ENCODE measurements around the gene TNC. TPM values are rescaled to one million over a fixed set of nuclear protein-coding genes. Genes with fewer than 3 reads are reported as not detected.

Gene TNC
- total RNA-seq, 1 donor from 2014 or later, result 61.2 TPM

DNA sequence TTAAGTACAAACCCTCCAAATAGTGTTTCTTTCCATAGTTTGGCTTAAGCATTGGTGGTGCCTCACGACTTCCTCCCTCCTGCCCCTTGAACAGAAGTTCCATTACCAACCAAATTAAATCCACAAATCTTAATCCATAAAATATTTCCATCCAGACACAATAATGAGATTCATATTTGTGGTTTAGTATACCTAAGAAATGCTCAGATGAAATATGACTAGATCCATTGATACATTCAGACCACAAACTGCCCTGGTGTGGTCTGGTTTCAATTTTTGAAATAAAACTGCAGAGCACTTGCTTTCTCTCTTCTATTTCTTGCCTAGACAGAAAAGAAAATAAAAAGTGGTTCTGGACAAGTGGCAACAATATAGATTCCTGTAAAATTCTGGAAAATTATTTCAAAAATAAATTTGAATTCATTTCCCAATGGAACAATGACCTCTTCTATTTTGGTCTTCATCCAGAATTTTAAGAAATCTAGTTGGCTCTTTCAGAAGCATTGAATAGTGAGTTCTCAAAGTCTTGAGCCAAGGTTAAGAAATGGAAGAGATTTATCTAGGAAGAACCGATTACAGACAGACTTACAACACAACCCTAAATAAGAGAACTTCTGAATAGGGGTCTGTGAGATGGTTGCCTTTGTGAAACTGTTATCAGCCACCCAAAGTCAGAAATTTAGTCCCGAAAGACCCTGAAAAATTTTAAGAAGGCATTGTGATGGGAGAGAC lies 14.0 kb downstream of the TNC start:
- no peak for DNase-seq (ENCODE audit: low spot score)

DNA sequence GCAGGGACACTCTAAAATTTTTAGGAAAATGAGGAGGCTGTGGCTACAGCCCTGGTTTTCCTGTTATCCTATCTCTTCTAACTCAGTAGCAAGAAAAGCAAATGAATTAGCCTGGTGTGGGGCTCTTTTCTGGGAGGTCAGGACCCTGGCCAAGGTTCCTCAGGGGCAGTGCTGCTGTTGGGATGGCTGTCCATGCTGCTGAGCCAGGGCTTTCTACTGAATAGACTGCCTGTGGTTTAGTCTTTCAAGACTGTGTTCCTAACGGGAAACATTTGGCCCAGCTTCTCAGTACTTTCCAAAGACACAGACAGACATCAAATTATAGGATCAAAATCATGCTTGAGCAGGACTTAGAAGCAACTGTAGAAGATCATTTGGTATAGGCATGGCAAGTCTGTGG lies 18.1 kb downstream of the TNC start:
- DNase-seq (ENCODE audit: low spot score), result no peak

DNA sequence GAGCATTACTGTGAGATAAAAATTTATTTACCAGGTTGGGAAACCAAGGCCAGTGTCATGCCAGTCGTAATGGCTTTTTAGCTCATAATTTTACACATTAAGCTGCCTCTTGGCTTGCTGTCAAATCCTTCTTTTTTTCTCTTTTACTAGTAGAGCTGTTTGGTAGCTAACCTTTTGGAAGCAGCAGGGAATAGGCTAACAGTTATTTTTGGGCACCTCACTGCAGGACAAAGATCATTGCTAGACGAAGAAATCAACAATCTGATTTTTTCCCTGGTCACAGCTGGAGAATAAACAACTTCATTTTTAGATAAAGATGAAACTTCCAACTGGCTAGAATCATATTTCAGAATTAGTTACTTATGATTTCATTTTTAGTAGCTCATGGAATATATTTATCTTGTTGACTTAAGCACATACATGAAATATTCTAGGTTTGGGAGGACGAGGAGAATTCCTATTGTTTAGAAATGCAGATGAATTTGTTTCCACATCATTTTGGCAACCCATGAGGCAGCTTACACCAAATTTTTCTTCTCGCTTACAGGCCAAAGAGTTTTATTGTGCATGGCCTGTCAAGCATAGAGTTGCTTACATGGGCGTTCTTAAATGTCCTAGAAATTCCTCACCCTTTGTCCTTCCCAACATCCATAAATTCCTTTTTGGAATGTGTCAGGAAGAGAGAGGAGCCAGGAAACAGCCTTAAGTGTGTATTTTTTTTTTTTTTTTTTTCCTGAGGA lies 19.6 kb downstream of the TNC start:
- DNase-seq (ENCODE audit: low spot score), result no peak

DNA sequence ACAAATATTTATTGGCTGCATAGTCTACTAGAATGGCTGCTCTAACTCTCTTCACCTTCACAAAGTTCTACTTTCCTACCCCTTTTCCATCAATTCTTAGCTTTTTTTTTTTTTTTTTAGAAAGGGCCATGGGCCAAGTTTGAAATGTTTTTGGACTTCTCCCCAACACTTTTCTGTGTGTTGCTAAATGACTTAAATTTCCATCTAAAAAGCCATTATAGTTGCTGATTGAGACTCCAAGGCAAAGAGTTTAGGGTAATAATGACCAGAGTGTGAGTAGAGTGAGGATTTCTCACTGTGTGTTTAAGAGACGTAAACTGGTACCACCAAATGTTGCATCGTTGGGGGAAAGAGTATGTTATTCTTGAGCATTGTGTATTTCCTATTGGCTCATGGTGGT lies 24.4 kb downstream of the TNC start:
- DNase-seq (ENCODE audit: low spot score), result no peak

DNA sequence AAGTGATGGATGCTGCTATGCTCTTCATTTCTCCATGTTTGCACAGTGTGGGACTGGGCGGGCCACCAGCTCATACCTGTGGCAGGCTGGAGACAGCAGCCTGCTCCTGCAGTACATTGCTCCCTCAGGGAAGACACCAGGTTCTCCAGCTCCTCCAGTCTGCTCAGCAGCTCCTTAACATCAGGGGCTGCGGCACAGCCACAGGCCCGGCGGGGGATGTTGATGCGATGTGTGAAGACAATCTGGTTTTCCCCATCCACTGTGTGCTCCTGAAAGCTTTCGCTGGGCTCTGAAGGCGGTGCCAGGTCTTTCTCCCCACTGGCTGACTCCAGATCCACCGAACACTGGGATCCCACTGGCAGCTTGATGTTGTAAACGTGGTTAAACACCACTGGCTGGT lies 27.5 kb downstream of the TNC start:
- no peak for DNase-seq (ENCODE audit: low spot score)

DNA sequence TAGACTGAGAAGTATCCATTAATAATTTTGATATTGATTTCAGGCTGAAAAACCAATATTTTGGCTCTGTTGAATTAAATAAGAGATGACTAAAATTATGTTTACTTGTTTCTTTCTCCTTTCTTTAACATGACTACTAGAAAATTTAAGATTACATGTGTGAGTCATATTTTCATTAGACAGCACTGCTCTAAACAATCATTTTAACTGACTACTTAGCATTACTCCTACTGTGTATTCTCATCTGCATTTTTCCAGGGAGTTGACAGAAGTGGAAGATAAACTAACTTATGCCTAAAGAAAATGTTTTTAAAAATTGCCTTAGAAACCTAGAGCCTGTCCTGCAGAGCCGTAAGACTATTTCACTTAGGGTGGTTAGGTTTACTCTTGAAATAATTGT lies 29.1 kb downstream of the TNC start:
- DNase-seq (ENCODE audit: low spot score), result no peak

DNA sequence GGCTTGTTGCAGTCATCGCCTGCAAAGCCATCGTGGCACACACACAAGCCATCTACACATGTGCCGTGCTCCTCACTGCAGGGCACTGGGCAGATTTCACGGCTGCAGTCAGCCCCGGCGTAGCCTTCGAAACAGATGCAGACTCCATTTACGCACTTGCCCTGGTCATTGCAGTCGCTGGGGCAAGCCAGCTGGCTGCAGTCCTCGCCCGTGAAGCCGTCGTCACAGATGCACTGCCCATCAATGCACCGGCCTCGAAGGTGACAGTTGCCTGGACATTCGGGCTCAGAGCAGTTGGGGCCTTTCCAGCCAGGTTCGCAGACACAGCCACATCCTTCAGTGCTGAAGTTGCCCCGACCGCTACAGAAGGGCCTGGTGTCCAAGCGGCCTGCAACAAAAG lies 31.1 kb downstream of the TNC start:
- DNase-seq (ENCODE audit: low spot score), result no peak

DNA sequence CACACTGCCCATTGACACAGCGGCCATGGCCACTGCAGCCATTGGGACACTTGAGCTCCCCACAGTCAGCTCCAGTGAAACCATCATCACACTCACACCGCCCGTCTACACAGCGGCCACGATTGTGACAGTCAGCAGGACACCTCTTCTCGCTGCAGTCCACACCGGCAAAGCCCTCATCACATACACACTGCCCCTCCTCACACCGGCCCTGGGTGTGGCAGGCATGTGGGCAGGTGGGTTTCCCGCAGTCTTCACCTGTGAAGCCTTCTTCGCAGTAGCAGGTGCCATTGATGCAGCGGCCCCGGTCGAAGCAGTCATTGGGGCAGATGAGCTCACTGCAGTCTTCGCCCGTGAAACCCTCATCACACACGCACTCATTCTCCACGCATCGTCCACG lies 31.5 kb downstream of the TNC start:
- DNase-seq (ENCODE audit: low spot score), result no peak

DNA sequence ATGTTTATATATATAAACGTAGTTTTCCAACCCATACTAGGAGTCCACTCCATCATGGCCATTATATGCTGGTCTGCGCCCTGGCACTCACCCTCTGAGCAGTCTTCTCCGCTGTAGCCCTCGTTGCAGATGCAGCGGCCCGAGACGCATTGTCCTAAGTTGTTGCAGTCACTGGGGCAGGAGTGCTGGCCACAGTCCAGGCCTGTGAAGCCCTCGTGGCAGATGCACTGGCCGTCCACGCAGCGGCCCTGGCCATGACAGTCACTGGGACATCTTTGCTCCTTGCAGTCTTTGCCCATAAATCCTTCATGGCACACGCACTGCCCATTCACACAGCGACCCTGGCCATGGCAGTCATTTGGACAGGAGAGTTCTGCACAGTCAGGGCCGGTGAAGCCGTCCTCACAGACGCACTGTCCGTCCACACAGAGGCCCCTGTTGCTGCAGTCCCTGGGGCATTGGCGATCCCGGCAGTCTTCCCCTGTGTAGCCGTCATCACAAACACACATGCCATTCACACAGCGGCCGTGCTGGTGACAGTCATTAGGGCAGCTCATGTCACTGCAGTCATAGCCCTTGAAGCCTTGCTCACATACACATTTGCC lies 32.1 kb downstream of the TNC start:
- DNase-seq (ENCODE audit: low spot score), result no peak

DNA sequence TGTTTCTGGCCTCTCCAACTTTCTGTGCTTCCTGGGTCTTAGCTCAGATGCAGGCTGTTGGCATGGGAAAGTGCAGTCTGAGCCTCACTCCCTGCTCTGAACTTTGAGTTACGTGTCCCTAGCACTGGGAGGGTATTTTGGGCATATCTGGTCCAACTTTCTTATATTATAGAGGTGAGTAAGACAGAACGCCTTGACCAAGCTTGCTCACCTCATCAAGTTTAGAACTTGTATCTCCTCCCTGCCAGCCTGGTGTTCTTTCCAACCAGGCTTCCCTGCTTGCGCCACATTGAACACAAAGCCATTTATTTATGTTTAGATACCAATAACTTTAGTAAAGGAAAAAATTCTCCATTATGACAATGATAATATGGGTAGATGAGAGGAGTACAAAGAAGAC lies 33.2 kb downstream of the TNC start:
- DNase-seq (ENCODE audit: low spot score), result no peak

DNA sequence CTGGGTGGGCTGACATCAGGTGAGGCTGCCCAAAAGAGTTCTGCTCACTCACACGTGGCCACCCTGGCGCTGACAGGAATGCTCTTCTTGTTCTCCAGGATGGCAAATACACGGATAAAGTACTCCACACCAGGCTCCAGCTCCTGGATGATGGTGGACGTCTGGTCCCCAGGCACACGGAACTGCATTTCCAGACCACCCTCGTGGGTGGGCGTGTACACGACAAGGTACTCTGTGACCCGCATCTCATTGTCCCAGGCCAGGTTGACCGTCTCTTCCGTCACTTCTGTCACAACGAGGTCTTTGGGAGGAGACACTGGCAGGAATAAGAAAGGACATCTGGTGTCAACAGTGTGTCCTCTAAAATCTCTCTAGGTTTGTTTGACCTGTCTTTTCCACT lies 33.8 kb downstream of the TNC start:
- no peak for DNase-seq (ENCODE audit: low spot score)

DNA sequence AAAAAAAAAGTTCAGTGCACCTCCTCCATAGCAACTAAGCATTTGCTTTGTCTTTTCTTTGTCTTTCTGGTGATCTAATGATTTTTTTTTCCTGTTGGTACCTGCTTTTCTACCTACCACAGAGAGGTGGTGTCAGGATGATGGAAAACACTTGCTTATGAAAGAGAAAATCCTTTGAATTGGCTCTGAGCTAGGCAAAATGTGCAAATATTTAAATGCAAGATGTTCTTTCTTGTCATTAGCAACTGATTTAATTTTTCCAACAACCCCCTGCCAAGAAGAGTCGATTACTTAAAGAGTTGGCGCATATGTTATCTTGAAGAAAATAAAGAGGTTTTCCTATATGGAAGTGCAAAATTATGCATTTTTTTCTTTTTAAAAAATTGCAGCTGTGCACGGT lies 37.7 kb downstream of the TNC start:
- DNase-seq (ENCODE audit: low spot score), result no peak

DNA sequence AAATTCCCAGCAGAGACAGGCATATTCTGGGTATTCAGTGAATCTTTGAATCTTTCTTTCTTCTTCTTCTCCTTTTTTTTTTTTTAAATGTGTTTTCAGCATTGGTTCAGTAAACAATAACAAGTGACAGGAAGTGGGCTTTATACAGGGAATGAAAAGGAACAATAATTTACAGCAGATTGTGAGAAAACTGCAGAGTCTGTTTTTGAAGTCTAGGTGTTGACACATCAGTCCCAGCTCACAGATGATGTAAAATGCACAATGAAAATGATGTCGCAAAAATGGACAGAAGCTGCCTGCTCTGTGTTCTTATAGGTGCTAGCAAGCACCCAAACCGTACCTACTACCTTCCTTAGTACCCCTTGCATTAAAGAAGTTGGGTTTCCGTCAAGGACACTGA lies 38.8 kb downstream of the TNC start:
- no peak for DNase-seq (ENCODE audit: low spot score)

DNA sequence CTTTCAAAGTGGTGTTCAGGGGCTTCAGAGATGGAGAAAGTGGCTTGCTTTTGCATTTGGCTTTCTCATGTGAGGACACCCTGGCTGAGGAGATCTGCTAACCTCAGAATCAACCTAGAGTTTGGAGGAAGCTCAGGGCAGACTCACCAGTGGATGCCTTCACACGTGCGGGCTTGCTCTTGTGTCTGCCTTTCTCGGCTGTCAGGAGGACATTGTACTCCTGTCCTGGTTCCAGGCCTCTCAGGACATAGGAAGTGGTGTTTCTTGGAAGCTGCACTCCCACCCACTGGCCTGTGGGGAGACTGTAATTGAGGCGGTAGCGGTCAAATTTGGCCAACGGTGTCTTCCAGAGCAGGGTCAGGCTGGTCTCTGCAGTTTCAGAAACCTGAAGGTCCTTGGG lies 44.5 kb downstream of the TNC start:
- no peak for DNase-seq (ENCODE audit: low spot score)

DNA sequence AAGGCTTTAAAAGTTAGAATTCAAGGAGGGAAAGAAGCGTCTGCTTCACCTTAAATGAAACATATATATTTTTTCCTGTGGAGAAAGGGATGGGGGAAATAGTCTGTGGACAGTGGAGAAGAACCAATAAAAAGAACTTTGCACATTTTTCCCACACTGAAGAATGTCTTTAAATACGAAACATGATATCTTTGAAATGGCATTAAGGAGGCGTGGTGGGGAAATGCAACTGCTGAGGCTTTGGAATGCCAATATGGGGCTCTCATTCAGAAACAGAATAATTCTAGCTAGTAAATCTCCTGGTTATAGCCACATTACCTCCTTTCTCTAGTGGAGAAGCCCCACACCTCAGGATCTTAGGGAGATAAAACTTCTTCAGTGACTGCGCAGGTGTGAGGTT lies 46.8 kb downstream of the TNC start:
- no peak for DNase-seq (ENCODE audit: low spot score)

DNA sequence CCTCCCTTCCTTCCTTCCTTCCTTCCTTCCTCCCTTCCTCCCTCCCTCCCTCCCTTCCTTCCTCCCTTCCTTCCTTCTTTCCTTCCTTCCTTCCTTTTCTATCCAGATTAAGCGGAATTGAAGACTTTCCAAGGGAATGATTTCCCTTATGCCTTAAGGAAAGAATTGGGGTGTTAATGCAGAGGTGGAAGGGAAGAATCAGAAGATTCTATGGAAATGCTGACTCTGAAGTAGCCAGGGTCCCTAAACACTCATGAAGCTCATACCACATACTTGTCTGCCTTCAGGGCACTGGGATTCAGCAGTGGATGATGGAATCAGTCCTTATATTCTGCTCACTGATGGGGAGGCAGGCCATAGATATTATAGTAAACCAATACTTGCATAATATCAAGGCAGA lies 48.2 kb downstream of the TNC start:
- no peak for DNase-seq (ENCODE audit: low spot score)

DNA sequence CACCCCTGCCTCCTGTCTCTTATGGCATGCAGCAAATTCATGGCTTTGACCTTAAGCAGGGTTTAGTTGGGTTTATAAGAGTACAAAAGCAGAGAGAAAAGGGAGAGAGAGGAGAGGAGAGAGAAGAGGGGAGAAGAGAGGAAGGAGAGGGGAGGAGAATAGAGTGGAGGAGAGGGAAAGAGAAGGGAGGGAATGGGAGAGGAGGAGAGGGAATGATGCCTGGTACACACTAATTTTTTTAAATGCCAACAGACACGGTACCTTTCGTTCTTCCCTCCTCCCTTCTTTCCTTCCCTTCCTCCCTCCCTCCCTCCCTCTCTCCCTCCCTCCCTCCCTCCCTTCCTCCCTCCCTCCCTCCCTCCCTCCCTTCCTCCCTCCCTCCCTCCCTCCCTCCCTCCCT lies 48.7 kb downstream of the TNC start:
- no peak for DNase-seq (ENCODE audit: low spot score)

DNA sequence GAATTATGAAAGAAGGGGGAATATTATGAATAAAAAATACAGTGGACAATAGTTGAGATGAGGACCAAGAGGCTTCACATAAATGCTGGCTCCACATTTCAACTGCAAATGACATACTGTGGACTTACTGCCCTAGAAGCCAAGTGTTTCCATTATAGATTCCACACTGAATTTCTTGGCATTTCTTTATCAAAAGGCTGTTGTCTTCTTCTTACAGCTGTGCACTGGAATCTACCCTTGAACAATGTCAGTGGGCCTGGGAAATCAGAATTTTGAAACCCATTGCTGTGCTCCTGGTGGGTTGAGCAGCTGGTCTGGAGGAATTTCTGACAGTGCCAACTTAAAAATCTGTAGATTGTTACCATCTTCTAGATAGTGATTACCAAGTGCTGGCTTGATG lies 49.9 kb downstream of the TNC start:
- DNase-seq (ENCODE audit: low spot score), result no peak

DNA sequence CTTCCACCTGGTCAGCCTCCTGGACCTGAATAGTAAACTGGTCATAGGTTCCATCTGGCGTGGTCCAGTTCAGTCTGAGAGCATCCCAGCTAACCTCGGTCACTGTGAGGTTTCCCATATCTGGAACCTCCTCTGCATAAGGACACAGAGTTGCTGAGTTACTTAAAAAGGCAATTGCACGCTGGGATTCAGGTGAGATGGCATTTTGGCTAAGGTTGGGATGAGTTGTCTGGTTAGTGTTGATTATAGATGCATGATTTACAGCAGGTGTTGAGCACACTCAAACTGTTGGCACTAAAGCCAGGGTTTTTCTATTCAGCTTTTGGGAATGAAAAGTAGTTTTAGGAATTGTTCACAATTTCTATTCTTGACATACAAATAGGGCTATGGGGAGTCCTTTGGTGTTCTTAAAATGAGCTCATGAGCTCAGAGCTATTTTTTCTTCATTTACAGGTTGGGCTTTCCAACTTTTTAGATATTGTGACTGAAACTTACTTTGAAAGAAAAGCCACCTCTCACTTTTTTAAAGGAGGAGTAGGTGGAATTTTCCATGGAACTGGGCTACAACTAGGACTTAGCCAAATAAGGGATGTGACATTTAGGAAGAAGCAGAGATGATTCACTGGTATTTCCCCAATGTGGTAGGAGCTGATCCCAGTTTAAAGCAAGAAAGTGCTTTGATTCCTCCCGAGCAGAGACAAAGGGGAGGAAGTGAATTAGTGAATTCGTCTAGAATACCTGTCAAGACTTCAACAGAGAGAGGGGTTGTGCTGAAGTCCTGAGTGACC lies 54.7 kb downstream of the TNC start:
- no peak for DNase-seq (ENCODE audit: low spot score)

DNA sequence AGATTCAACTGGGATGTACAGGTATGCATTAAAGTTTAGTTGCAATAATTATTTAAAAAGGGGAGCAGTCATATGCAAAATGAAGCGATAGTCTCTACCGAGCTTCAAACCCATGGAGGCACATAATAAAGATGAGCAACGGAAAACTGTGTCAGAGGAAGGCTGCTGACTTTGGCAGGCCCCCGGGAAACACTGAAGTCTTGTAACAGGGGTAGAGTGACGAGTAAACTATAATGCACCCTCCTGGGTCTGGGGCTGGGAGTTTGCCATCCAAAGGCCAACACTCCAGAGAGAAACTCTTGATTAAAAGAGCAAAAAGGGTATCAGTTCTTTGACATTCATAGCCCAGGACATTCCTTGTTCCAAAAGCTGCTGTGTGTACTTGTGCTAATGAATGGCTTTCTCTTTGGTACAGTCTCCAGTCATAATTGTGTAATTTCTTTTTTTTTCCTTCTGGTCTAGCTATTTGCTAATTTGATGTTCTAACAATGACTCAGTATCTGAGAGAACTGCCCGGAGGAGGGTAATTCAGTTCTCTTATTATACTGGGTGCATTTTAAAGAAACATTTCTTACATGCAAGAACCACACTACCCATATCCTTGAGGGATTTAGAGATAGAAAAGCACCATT lies 59.2 kb downstream of the TNC start:
- DNase-seq (ENCODE audit: low spot score), result no peak

DNA sequence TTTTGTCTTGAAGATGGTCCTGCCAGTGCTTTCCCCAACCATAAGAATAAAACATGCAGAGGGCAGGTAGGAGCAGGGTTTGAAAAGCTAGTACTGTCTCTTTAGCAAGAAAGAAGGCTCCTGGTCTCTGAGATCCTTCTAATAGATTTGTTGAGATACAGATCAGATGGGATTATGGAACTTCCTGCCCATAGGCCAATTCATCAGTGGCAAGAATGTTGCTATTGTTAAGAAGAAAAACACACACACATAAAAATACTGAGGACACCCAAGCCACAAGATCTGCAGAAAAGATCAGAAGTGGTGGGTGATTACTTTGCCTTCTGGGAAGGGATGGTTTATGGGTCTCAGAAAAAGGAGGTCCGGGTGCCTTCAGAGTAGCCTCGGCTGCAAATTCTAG lies 59.8 kb downstream of the TNC start:
- DNase-seq (ENCODE audit: low spot score), result no peak

DNA sequence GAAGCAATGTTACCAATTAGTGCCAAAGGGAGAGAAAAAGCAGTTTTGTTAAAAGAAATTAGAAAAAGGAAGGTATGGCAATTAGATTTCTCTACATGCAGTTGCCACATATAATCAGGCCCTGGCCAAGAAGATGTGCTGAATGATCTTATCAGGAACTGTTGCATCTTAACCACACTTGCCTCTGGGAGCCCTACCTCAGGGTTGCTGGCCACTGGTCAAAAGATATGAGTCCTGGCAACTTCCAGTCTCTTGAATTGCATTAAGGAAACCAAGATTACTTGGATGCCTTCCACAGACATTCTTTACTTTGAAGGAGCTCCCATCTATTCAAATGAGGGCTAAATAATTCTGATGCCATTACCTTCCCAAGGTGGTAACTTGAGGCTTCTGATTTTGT lies 60.4 kb downstream of the TNC start:
- DNase-seq (ENCODE audit: low spot score), result no peak

Data from ureter (tissue), 1 donor.